ENCODE results near the gene EFCAB6.

GRCh38 chr22:43743131-43743530, 69.0 kb downstream of the EFCAB6 start:
- TF ChIP-seq POLR2A (IDR thresholded peaks at IDR 0.05; ENCODE audit: low read length): no peak
- no peak for TF ChIP-seq GATA1 (IDR thresholded peaks at IDR 0.05; ENCODE audit: low read depth, low read length)

Measured in erythroblast (primary cell).